Right ventricle myocardium superior (tissue), 1 donor: ENCODE results near the gene NRTN. TPM values are rescaled to one million over a fixed set of nuclear protein-coding genes. Genes with fewer than 3 reads are reported as not detected.
A peak's percentile ranks its signal among the peaks of the same experiment; 100 is the strongest.
"Not testable (repeated sequence)": the region's sequence is repeated elsewhere in the genome, so short reads cannot be mapped to it uniquely, and the experiment has no call there.

Source experiments
- ATAC-seq: fragments of 200-7000 bp; cut with Tn5 transposase; one replicate; pipeline ENCODE4 v1.9.1; 2020; ENCODE audit warnings: mild to moderate bottlenecking; ENCODE audit not compliant: poor library complexity
- DNase-seq: peaks from one replicate; pipeline ENCODE4 v3.0.0-alpha.2; 2020
- intact Hi-C: fragments of 100-400 bp; cut with DNase I; formaldehyde crosslinking; loops from one replicate; pipeline ENCODE4 v1.11.2; 2022
- total RNA-seq: library from RNA; stranded (reverse); fragmentation: NEBNext Ultra II Directional; extraction: Animal tissue kit (Norgen Biotek cat#: 25700); gene quantifications from one replicate; pipeline ENCODE4 v1.2.1, GENCODE V29; 2021
- donor health status: DM: no; HTN: yes; CAD: no; lungs with severe emphysema.

NRTN gene
- total RNA-seq, 1 donor from 2014 or later: 20.6 TPM

DNA sequence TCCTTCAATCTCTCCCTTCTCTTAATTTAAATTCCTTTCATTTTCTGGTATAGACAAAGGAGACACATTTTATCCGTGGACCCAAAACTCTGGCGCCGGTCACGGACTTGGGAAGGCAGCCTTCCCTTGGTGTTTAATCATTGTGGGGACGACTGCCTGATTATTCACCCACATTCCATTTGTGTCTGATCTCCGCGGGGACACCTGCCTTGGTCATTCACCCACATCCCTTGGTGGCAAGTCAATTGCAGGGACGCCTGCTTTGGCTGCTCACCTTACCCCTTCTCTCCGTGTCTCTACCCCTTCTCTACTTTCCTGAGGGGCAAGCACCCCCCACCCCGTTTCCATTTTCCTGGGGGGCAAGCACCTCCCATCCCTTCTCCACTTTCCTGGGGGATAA is 43.0 kb downstream of the NRTN start:
- DNase-seq, ATAC-seq, intact Hi-C loops: not testable (repeated sequence)

DNA sequence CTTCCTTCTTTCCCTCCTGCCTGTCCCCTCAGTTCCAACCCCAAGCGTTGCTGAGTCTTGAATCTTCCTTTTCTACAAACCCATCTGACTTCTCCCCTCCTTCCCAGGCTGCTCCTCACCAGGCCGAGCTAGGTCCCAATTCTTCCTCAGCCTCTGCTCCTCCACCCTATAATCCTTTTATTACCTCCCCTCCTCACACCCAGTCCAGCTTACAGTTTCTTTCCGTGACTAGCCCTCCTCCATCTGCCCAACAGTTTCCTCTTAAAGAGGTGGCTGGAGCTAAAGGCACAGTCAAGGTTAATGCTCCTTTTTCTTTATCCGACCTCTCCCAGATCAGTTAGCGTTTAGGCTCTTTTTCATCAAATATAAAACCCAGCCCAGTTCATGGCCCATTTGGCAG is 43.8 kb downstream of the NRTN start:
- intact Hi-C loops, DNase-seq, ATAC-seq: not testable (repeated sequence)

DNA sequence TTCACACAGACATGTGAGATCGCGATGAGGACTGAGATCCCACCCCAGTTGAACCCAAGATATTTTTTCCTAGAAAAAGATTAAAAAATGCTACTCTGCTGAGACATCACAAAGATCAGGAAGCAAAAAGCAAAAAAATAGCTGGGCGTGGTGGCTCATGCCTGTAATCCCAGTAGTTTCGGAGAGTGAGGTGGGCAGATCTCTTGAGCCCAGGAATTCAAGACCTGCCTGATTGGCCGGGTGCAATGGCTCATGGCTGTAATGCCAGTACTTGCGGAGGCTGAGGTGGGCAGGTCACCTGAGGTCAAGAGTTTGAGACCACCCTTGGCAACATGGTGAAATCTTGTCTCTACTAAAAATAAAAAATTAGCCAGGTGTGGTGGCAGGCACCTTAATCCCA is 45.3 kb downstream of the NRTN start:
- DNase-seq: no peak

DNA sequence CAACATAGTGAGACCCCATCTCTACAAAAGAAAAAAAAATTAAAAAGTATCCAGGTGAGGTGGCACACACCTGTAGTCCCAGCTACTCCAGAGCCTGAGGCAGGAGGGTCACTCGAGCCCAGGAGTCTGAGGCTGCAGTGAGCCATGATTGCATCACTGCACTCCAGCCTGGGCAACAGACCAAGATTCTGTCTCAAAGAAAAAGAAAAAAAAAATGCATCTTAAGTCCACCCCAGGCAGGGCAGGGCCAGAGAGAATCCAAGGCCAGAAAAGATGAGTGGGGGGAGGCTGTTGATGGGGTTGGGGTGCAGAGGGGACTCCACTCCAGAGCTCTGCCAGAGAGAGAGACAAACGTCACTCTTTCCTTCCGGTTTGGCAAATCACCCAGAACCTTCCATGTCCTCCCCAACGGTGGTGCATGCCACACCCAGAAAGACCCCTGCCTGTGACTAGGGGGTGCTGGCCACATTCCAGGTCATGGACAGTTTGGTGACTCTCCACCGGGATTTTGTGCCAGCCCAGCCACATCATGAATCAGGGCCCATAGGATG is 46.0 kb downstream of the NRTN start:
- peak; percentile 29 for ATAC-seq
- intact Hi-C loops: no loop called here
- DNase-seq: no peak

More for the DNA sequence above, 45.3 kb downstream of the NRTN start:
- ATAC-seq: no peak
- intact Hi-C loops: no loop called here

DNA sequence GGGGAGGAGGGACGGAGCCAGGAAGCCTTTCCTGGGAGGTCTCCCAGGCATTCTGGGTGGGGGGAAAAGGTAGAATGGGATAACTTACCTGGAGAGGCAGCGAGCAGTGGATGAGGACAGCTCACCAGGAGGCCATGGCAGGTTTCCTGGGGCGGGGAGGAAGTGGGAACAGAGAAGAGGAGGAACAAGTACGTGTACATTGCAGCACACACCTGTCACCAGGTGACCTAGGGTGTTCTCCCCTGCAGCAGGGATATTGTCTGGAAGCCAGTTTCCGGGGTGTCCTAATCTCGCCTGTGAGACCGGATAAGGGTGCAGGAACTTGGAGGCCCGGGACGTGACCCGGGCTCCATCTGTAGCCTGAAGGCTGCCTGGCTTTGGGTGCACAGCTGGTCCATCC is 46.4 kb downstream of the NRTN start, which contains the start of gene FUT3:
TSS of gene FUT3 (minus strand) at position 148 of the 400 bp plus-strand sequence.
- intact Hi-C loops: no loop called here
- ATAC-seq (peak; percentile 58), DNase-seq (no peak)

DNA sequence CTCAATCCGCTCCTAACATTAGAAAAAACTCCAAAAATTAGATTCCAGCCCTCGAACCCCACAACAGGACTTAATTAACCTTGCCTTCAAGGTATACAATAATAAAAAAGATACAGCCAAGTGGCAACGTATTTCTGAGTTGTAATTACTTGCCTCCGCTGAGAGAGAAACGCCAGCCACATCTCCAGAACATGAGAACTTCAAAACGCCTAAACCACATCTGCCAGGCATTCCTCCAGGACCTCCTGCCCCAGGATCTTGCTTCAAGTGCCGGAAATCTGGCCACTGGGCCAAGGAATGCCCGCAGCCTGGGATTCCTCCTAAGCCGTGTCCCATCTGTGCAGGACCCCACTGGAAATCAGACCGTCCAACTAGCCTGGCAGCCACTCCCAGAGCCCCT is 49.3 kb downstream of the NRTN start:
- ATAC-seq, intact Hi-C loops, DNase-seq: not testable (repeated sequence)

DNA sequence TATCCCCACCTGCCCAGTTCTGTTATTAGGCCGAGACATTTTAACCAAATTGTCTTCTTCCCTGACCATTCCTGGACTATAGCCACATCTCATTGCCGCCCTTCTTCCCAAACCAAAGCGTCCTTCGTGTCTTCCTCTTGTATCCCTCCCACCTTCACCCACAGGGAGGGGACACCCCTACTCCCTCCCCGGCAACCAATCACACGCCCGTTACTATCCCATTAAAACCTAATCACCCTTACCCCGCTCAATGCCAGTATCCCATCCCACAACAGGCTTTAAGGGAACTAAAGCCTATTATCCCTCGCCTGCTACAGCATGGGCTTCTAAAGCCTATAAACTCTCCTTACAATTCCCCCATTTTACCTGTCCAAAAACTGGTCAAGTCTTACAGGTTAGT is 50.3 kb downstream of the NRTN start:
- DNase-seq, intact Hi-C loops, ATAC-seq: not testable (repeated sequence)

DNA sequence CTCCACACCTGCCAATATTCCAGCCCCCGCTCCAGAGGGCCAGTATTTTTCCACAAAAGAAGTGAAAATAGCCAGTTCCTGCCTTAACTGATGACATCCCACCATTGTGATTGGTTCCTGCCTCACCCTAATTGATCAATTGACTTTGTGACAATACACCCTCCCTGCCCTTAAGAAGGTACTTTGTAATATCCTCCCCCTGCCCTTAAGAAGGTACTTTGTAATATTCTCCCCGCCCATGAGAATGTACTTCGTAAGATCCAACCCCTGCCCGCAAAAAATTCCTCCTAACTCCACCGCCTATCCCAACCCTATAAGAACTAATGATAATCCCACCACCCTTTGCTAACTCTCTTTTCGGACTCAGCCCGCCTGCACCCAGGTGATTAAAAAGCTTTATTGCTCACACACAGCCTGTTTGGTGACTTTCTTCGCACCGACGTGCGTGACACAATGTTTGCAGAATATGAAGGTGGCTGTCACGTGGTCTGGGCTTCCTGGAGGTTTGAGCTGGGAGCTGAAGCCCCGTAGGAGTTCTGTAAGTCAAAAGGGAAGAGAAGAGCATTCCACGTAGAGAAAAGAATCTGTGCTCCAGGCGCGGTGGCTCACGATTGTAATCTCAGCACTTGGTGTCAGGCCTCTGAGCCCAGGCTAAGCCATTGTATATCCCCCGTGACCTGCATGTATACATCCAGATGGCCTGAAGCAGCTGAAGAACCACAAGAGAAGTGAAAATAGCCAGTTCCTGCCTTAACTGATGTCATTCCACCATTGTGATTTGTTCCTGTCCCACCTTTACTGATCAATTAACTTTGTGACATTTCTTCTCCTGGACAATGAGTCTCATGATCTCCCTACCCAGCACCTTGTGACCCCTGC is 52.6 kb downstream of the NRTN start:
- ATAC-seq (no peak), DNase-seq (no peak)
- intact Hi-C loops: no loop called here

DNA sequence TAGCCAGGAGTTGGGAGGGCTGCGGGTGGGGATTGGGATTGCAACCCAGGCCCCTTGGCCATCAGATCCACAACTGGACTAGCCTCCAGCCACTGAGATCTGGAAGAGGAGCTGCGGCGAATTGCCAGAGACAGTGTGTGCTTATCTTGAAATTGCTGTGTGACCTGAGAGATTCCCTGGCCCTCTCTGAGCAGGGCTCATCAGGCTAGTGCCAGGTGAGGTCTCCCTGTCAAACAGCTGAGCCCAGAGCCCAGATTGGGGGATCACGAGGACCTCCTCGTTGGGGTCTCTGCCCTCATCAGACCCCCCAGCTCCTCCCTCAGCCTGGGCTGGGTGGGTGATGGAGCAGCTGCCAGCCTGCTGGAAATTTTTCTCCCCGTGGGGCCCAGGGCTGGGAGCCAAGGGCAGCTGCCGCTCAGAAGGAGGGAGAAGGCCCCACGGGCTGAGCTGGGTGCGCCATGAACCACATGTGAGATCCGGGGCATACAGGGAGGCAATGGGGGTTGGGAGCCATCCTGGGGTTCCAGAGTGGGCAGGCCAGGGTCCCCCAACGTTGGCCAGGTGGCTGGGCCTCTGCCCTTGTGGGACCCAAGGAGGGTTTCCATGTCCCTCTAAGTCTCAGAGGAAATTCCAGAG is 58.3 kb downstream of the NRTN start:
- intact Hi-C loops: no loop called here
- DNase-seq (no peak), ATAC-seq (no peak)

DNA sequence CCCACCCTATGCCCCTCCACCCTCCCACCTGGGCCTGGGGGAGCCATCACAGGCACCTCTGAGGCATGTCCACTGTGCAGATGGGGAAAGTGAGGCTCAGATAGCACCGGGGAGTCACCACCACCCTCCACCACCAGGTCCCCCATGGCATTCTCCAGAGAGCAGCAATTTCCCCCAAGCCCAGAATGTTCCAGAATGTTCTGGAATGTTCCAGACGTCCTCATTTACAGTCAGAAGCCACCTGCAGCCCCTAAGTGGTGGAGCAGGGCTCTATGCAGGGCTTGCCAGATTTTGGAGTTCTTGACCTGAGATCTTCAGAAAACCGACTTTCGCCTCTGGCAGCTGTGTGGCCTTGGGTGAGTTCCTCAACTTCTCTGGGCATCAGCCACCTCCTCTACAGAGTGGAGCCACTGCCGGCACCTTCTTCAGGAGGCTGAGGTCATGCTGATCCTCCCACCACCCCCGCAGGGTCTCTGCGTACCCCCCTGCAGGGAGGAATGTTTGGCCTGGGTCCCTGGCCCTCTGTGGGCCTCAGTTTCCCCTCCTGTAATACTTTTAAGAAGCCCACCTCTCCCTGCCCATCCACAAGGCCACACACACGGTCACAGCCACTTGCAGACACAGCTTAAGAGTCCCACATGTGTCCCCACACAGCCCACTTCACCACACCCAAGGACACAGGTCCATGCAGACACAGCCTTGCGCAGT is 59.3 kb downstream of the NRTN start:
- DNase-seq: no peak
- intact Hi-C loops: no loop called here
- ATAC-seq: no peak

DNA sequence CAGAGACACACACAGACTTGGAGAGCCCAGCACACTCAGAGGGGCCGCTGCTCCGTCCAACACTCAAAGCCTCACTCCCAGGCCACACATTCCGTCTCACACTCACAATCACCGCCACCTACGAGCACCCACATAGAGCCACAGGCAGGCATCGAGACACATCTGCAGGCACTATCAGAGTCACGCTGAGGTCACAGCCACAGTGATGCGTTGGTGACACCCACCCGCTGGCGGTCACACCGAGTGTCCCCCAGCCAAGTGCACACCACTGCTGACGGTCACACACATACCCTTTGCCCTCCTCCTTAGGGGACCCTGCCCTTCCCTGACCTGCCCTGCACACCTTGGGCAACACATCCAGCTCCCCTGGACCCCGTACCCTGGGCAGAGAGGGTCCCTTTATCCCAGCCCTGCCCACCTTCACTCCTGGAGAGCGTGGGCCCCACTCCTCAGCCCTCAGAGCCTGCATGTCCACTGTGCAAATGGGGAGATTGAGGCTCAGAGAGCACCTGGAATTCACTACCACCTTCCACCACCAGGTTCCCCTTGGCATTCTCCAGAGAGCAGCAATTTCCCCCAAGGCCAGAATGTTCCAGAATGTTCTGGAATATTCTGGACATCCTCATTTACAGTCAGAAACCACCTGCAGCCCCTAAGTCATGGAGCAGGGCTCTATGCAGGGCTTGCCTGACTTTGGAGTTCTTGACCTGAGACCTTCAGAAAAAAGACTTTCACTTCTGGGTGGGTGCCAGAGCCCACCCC is 60.0 kb downstream of the NRTN start:
- intact Hi-C loops: no loop called here
- ATAC-seq (no peak), DNase-seq (no peak)

DNA sequence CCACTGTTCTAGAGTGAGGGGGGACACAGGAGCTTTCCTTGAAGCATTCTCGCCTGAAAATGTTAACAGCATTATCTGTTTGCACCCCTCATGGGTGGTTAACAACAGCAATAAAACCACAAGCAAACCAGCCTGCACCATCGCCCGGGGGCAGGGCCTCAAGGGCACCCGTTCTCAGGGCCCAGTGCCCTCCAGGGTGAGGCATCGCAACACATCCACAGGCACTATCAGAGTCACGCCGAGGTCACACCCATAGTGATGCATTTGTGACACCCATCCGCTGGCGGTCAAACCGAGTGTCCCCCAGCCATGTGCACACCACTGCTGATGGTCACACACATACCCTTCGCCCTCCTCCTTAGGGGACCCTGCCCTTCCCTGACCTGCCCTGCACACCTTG is 60.9 kb downstream of the NRTN start:
- intact Hi-C loops: no loop called here
- ATAC-seq (no peak), DNase-seq (no peak)

DNA sequence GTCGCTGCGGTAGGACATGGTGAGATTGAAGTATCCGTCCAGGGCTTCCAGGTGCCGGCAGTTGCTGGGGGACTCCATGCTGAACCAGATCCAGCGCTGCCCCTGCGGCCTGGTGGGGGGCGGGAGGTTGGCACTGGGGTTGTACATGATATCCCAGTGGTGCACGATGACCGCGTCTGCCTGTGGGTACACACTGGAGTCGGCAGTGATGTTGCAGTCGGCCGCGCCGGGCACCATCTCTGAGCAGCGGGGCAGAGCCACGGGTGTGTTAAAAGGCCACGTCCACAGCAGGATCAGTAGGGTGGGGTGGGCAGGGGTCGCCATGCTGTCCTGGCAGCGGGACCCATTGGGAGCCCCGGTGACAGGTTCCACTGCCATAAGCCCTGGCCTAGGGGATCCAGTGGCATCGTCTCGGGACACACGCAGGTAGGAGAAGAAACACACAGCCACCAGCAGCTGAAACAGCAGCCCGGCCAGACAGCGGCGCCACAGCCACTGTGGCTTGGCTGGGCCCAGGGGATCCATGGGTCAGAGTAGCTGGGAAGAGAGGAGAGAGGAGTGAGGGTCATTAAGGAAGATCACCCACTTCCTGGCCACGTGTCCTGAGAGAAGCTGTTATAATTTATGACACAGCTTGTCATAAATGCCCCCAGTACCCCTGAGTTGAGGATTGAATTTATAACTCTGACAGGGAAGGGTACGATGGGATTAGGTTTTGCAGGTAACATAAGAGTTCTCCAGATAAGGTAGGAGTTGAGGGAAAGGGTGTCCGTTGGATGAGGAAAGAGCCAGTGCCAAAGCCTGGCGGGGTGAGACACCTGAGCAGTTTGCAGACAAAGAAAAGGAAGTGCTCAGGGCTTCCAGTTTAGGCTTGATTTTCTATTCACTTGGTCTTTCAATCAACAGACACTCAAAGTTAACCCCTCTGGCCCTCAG is 62.6 kb downstream of the NRTN start:
- DNase-seq (no peak), ATAC-seq (no peak)
- intact Hi-C loops: no loop called here

DNA sequence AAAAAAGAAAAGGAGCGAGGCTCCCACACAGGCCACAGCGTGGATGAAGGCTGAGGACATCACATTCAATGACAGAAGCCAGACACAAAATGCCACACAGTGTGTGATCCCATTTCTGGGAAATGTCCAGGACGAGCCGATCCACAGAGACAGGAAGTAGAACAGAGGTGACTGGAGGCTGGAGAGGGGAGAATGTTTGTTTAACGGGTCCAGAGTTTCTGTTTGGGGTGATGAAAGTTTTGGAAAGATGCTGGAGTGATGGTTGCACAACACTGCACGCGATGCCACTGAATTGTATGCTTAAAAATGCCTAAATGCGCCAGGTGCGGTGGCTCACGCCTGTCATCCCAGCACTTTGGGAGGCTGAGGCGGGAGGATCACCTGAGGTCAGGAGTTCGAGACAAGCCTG is 66.1 kb downstream of the NRTN start:
- ATAC-seq (peak; percentile 65), DNase-seq (no peak)
- intact Hi-C loops: no loop called here

DNA sequence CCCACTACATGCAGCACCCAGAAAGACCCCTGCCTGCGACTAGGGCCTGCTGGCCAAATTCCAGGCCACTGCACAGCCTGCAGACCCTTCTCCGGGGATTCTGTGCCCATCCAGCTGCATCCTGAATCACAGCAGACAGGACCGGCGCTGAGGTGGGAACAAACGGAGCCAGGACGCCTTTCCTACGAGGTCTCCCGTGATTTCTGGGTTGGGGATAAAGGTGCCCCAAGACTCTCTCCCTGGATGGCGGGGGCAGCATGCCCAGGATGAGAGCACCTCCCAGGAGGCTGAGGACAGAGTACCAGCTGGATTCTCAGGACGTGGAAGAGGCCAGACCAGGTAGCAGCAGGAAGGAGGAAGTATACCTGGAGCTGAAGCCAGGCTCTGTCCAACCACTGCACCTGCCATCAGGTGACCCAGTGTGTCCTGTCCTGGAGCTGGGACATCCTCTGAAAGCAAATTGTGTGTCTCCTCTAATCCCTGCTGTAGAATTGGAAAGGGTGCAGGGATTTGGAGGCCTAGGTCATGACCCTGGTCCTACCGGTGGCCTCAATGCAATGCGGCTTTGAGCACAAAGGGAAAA is 68.8 kb downstream of the NRTN start:
- intact Hi-C loops: no loop called here
- ATAC-seq (no peak), DNase-seq (no peak)

DNA sequence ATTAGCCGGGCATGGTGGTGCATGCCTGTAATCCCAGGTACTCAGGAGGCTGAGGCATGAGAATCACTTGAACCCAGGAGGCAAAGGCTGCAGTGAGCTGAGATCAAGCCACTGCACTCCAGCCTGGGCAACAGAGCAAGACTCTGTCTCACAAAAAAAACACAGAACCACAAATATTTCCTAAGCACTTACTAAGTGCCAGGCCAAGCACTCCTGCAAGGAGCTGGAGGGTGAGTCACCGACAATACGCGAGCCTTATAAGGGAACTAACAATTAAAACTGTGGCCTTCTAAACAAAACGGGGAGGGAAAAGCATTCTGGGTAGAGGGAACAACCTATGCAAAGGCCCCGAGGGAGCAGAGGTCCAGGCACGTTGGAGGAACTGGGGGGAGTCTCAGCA is 69.6 kb downstream of the NRTN start:
- intact Hi-C loops, DNase-seq, ATAC-seq: not testable (repeated sequence)

DNA sequence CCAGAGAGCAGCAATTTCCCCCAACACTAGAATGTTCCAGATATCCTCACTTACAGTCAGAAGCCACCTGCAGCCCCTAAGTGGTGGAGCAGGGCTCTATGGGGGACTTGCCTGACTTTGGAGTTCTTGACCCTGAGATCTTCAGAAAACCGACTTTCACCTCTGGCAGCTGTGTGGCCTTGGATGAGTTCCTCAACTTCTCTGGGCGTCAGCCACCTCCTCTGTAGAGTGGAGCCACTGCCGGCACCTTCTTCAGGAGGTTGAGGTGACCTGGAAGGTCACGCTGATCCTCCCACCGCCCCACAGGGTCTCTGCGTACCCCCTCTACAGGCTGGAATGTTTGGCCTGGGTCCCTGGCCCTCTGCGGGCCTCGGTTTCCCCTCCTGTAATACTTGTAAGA is 72.6 kb downstream of the NRTN start:
- ATAC-seq (no peak), DNase-seq (no peak)
- intact Hi-C loops: no loop called here
